ENCODE measurements around the gene SNX7. TPM values are rescaled to one million over a fixed set of nuclear protein-coding genes. Genes with fewer than 3 reads are reported as not detected.

The SNX7 gene
- total and polyA plus RNA-seq, 9 of the 15 experiments (the other 6 are each of a cell fraction or from before 2014, with no cell fraction given) = 0.09 TPM; not detected in 8

GRCh38 chr1:98705591-98705990 is 44.1 kb downstream of the SNX7 start:
- ATAC-seq (no peak), DNase-seq (ENCODE audit: extremely low read depth in 1 of 4, low spot score in 3 of 4) (no peak), FAIRE-seq (no peak)
- no peak overlapping the region for H3K4me3 ChIP-seq
- no peaks in the 10 kb centered on the region for H4K20me1 ChIP-seq (replicated peaks; ENCODE audit: control insufficient read depth, insufficient read depth, low read length)
- POLR2A ChIA-PET = no interaction called here
- CTCF ChIA-PET (ENCODE audit: low intra/inter-chr PET ratio) = no interaction called here
- H3K9ac ChIP-seq (ENCODE audit: insufficient read depth in 1 of 2, low read depth in 2 of 2, low read length in 2 of 2) = no peak overlapping the region
- no peaks in the 10 kb centered on the region for H3K27me3 ChIP-seq (ENCODE audit: control insufficient read depth in 2 of 2, insufficient read depth in 2 of 2, low read length in 2 of 2)
- 0% methylated on average over 2 of the region's 2 CpGs for WGBS (ENCODE audit: insufficient coverage, low coverage, missing lambda C conversion rate)
- H3K27ac ChIP-seq (ENCODE audit: extremely low read depth, low read depth, low read length) = no peak overlapping the region
- H3K36me3 ChIP-seq (ENCODE audit: control insufficient read depth, insufficient read depth, low read length) = no peaks in the 10 kb centered on the region
- no peak overlapping the region for H2AFZ ChIP-seq (ENCODE audit: low read depth, low read length)
- H3K9me3 ChIP-seq (replicated peaks; ENCODE audit: control insufficient read depth, insufficient read depth, low read depth, low read length) = 0 out of 2 replicates have a peak, but pooled peaks cover 1% of the 10 kb centered on the region
- no peaks in the 10 kb centered on the region for H3K9me1 ChIP-seq (ENCODE audit: control insufficient read depth, insufficient read depth, low read length)
- BruUV-seq (replicated peaks) = no TSS peak
- TF ChIP-seq ZNF785 (CRISPR knock-in tag; IDR thresholded peaks at IDR 0.05) = no peak
- TF ChIP-seq, protein P1, sequence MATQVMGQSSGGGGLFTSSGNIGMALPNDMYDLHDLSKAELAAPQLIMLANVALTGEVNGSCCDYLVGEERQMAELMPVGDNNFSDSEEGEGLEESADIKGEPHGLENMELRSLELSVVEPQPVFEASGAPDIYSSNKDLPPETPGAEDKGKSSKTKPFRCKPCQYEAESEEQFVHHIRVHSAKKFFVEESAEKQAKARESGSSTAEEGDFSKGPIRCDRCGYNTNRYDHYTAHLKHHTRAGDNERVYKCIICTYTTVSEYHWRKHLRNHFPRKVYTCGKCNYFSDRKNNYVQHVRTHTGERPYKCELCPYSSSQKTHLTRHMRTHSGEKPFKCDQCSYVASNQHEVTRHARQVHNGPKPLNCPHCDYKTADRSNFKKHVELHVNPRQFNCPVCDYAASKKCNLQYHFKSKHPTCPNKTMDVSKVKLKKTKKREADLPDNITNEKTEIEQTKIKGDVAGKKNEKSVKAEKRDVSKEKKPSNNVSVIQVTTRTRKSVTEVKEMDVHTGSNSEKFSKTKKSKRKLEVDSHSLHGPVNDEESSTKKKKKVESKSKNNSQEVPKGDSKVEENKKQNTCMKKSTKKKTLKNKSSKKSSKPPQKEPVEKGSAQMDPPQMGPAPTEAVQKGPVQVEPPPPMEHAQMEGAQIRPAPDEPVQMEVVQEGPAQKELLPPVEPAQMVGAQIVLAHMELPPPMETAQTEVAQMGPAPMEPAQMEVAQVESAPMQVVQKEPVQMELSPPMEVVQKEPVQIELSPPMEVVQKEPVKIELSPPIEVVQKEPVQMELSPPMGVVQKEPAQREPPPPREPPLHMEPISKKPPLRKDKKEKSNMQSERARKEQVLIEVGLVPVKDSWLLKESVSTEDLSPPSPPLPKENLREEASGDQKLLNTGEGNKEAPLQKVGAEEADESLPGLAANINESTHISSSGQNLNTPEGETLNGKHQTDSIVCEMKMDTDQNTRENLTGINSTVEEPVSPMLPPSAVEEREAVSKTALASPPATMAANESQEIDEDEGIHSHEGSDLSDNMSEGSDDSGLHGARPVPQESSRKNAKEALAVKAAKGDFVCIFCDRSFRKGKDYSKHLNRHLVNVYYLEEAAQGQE (IDR thresholded peaks at IDR 0.05; ENCODE audit: borderline replicate concordance) = no peak
- TF ChIP-seq, protein P1 (CRISPR knock-in tag; IDR thresholded peaks at IDR 0.05; ENCODE audit: low read depth) = no peak
- TF ChIP-seq HSF4 (CRISPR knock-in tag; IDR thresholded peaks at IDR 0.05; ENCODE audit: borderline replicate concordance) = no peak
- no peak for TF ChIP-seq TSHZ1 (CRISPR knock-in tag; IDR thresholded peaks at IDR 0.05)
- no peak for TF ChIP-seq ETS2 (tag; IDR thresholded peaks at IDR 0.05; ENCODE audit: borderline replicate concordance, poor library complexity, severe bottlenecking)
- no peak for TF ChIP-seq TARDBP (IDR thresholded peaks at IDR 0.05)
- in situ Hi-C loops (cut with MboI) = no loop called here
- intact Hi-C loops (cut with micrococcal nuclease) = no loop called here
- no peaks in the 10 kb centered on the region for H3K4me1 ChIP-seq (replicated peaks in 1 of 2; ENCODE audit: control insufficient read depth in 2 of 2, insufficient read depth in 2 of 2, low read length in 2 of 2)
- H3K79me2 ChIP-seq (ENCODE audit: control insufficient read depth, insufficient read depth, low read length) = no peaks in the 10 kb centered on the region
- no peak overlapping the region for H3K4me2 ChIP-seq (ENCODE audit: insufficient read depth, low read length)
